SK-N-SH treated with all-trans-retinoic acid at 6 μM for 48 hours (cell line): ENCODE measurements around the gene HIVEP3.

Source experiments
- ATAC-seq: fragments of 200-7000 bp; cut with Tn5 transposase; 3 replicates; pipeline ENCODE4 v1.9.1; 2020; ENCODE audit warnings: mild to moderate bottlenecking, moderate library complexity
- BACH2 ChIP-seq: fragments of 250-450 bp; sonication (Bioruptor Pico); IDR thresholded peaks from 2 replicates; pipeline ENCODE4 v1.9.0; 2021; ENCODE audit warnings: mild to moderate bottlenecking, borderline replicate concordance
- CSDC2 ChIP-seq: fragments of 250-450 bp; sonication (Bioruptor Pico); IDR thresholded peaks from 2 replicates; pipeline ENCODE4 v1.5.0; 2020; ENCODE audit warnings: mild to moderate bottlenecking, moderate library complexity
- ESRRG ChIP-seq: fragments of 250-450 bp; sonication (Bioruptor Pico); IDR thresholded peaks from 2 replicates; pipeline ENCODE4 v1.6.1; 2021; ENCODE audit warnings: mild to moderate bottlenecking
- GLIS3 ChIP-seq: fragments of 250-450 bp; sonication (Bioruptor Pico); IDR thresholded peaks from 2 replicates; pipeline ENCODE4 v1.5.0; 2020; ENCODE audit warnings: mild to moderate bottlenecking, moderate library complexity
- OSR1 ChIP-seq: fragments of 250-450 bp; sonication (Bioruptor Pico); IDR thresholded peaks from 2 replicates; pipeline ENCODE4 v1.8.0; 2022; ENCODE audit warnings: moderate library complexity, mild to moderate bottlenecking, inconsistent platforms
- PPARA ChIP-seq: fragments of 250-450 bp; sonication (Bioruptor Pico); IDR thresholded peaks from 2 replicates; pipeline ENCODE4 v1.5.0; 2020; ENCODE audit warnings: mild to moderate bottlenecking, borderline replicate concordance
- RARB ChIP-seq: fragments of 250-450 bp; sonication (Bioruptor Pico); IDR thresholded peaks from 2 replicates; pipeline ENCODE4 v1.8.0; 2021; ENCODE audit warnings: mild to moderate bottlenecking, moderate library complexity
- SNAI2 ChIP-seq: fragments of 250-450 bp; sonication (Bioruptor Pico); IDR thresholded peaks from 2 replicates; pipeline ENCODE4 v1.5.0; 2020; ENCODE audit warnings: mild to moderate bottlenecking, moderate library complexity
- TOX ChIP-seq: fragments of 250-450 bp; sonication (Bioruptor Pico); IDR thresholded peaks from 2 replicates; pipeline ENCODE4 v1.8.0; 2021; ENCODE audit warnings: mild to moderate bottlenecking, moderate library complexity, borderline replicate concordance
- ZC3H10 ChIP-seq: fragments of 250-450 bp; sonication (Bioruptor Pico); IDR thresholded peaks from 2 replicates; pipeline ENCODE4 v1.5.1; 2021; ENCODE audit warnings: mild to moderate bottlenecking, moderate library complexity
- ZFP3 ChIP-seq: fragments of 250-450 bp; sonication (Bioruptor Pico); IDR thresholded peaks from 2 replicates; pipeline ENCODE4 v1.5.0; 2020; ENCODE audit warnings: mild to moderate bottlenecking, moderate library complexity
- ZFP30 ChIP-seq: fragments of 450-650 bp; formaldehyde crosslinking; IDR thresholded peaks from 2 replicates; pipeline ENCODE4 v1.5.0; 2022; ENCODE audit warnings: mild to moderate bottlenecking, moderate library complexity
- ZNF565 ChIP-seq: fragments of 450-650 bp; formaldehyde crosslinking; conservative IDR thresholded peaks from 2 replicates; pipeline ENCODE4 v1.5.0; 2020; ENCODE audit warnings: low read depth, mild to moderate bottlenecking, moderate library complexity
- ZNF70 ChIP-seq: fragments of 450-650 bp; formaldehyde crosslinking; IDR thresholded peaks from 2 replicates; pipeline ENCODE4 v1.5.0; 2020; ENCODE audit warnings: mild to moderate bottlenecking, moderate library complexity
- ZNF8 ChIP-seq: fragments of 450-650 bp; formaldehyde crosslinking; IDR thresholded peaks from 2 replicates; pipeline ENCODE4 v1.5.0; 2020; ENCODE audit warnings: mild to moderate bottlenecking, moderate library complexity
- TF ChIP-seq, protein P1 (sequence below): fragments of 250-450 bp; sonication (Bioruptor Pico); IDR thresholded peaks from 2 replicates; pipeline ENCODE4 v1.5.1; 2020; ENCODE audit warnings: low read depth, mild to moderate bottlenecking, moderate library complexity
- TF ChIP-seq, protein P2 (sequence below): fragments of 250-450 bp; sonication (Bioruptor Pico); IDR thresholded peaks from 2 replicates; pipeline ENCODE4 v1.8.0; 2021; ENCODE audit warnings: low read depth, mild to moderate bottlenecking, moderate library complexity, borderline replicate concordance
- TF ChIP-seq, protein P3 (sequence below): fragments of 250-450 bp; sonication (Bioruptor Pico); IDR thresholded peaks from 2 replicates; pipeline ENCODE4 v1.8.0; 2020; ENCODE audit warnings: mild to moderate bottlenecking, moderate library complexity, borderline replicate concordance
- TF ChIP-seq, protein P4 (sequence below): fragments of 250-450 bp; sonication (Bioruptor Pico); IDR thresholded peaks from 2 replicates; pipeline ENCODE4 v1.5.0; 2020; ENCODE audit warnings: mild to moderate bottlenecking, moderate library complexity

HIVEP3 gene

DNA sequence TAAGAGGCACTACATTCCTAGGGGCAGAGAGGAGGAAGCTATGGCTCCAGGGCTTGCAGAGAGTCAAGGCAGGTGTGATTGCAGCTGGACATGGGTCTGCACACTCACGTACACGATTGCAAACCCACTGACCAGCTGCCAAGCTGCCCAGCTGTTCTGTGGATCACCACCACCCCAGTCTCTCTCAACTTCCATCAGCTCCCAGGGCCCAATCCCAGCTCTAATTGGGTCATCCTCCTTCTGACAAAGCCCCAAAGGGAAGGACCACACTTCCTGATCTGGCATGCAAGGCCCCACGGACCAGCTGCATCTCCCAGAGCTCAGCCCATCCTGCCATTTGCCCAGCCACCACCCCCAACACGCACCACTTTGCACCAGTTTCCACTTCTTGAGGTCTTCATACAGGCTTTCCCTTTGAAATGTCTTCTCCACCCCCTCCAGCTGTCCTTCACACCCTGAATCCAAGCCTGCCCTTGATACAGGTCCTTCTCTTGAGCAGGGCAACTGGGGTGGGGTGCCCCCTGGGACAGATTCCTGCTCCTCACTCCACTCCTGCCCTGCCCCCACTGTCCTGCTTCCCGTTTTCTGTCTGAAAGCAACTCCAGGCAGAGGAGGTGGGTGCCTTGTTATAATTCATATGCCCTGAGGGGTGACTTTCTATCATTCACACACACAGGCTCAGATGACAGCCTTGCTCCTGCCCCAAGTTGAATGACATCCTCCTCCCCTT lies 254.9 kb downstream of the HIVEP3 start:
- no peak for TF ChIP-seq ZFP3 (CRISPR knock-in tag)
- TF ChIP-seq BACH2 (CRISPR knock-in tag): no peak
- no peak for ATAC-seq

DNA sequence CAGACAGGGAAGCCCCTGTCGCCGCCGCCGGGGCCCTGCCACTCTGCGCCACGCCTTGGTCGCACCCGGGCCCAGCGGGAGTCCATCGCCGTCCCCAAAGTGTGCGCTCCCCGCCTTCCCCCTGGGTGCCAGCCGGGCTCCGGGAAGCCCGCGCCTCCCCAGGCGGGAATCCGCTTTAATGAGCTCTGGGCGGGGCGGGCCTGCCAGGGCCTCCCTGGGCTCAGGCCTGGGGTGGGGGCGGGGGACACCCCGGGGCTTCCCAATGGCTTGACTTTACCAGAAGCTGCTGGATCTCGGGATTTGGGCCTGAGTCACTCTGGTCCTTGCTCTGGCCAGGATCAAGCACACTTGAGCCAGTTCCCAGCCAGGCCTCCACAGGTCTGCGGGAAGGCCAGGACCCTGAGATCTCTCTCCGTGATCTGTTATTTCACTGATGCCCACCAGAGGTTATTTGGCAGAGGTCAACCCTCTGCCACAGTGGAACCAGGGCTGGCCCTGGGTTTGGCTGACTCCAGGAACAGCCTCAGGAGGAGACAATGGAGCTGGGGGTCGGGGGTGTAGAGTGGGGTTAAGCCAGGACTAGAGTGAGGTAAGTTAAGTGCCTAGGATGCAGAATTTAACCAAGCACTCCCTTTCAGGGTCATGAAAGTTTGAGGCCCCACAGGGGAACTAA lies 255.8 kb downstream of the HIVEP3 start:
- peak; percentile 28 for ATAC-seq
- no peak for TF ChIP-seq RARB (CRISPR knock-in tag)
- TF ChIP-seq GLIS3 (CRISPR knock-in tag): no peak
- TF ChIP-seq, protein P1, sequence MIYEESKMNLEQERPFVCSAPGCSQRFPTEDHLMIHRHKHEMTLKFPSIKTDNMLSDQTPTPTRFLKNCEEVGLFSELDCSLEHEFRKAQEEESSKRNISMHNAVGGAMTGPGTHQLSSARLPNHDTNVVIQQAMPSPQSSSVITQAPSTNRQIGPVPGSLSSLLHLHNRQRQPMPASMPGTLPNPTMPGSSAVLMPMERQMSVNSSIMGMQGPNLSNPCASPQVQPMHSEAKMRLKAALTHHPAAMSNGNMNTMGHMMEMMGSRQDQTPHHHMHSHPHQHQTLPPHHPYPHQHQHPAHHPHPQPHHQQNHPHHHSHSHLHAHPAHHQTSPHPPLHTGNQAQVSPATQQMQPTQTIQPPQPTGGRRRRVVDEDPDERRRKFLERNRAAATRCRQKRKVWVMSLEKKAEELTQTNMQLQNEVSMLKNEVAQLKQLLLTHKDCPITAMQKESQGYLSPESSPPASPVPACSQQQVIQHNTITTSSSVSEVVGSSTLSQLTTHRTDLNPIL (CRISPR knock-in tag): no peak
- no peak for TF ChIP-seq CSDC2
- no peak for TF ChIP-seq SNAI2 (CRISPR knock-in tag)
- TF ChIP-seq ESRRG (CRISPR knock-in tag): no peak
- no peak for TF ChIP-seq OSR1 (CRISPR knock-in tag)
- TF ChIP-seq PPARA (CRISPR knock-in tag): no peak
- TF ChIP-seq ZFP30 (CRISPR knock-in tag): no peak
- no peak for TF ChIP-seq TOX (CRISPR knock-in tag)

DNA sequence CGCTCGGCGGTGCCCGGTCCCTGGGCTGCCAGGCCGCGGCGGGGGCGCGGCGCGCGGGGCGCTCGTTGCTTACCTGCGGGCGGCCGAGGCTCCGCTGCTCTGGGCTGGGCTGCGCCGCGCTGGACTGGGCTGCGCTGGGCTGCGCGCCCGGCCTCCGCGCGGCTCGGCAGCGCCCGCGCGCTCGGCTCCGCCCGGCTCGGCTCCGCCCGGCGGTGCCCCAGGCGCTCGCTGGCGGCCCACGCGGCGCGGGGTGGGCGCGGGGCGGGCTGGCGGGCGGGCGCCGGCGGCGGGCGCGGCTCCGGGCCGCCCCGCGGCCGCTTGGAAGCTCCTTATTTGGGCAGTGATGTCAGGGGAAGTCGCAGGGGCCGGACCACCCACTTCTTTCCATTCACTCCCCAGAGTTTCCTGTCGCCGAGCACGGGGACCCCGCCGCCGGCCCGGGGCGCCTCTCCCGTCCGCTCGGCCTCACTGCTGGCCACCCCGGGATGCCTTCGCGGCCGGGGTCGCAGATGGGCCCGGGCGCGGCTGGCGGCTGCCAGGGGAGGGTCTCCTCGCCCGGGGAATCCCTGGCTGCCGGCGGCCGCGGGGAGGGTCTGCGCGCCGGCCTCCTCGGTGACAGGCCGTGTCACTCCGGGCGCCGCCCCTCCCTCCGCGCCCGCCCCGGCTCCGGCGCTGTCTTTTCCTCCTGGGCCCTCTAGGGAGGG lies 256.5 kb downstream of the HIVEP3 start:
- TF ChIP-seq, protein P2, sequence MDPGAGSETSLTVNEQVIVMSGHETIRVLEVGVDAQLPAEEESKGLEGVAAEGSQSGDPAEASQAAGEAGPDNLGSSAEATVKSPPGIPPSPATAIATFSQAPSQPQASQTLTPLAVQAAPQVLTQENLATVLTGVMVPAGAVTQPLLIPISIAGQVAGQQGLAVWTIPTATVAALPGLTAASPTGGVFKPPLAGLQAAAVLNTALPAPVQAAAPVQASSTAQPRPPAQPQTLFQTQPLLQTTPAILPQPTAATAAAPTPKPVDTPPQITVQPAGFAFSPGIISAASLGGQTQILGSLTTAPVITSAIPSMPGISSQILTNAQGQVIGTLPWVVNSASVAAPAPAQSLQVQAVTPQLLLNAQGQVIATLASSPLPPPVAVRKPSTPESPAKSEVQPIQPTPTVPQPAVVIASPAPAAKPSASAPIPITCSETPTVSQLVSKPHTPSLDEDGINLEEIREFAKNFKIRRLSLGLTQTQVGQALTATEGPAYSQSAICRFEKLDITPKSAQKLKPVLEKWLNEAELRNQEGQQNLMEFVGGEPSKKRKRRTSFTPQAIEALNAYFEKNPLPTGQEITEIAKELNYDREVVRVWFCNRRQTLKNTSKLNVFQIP (CRISPR knock-in tag): no peak
- ATAC-seq: peak; percentile 59

DNA sequence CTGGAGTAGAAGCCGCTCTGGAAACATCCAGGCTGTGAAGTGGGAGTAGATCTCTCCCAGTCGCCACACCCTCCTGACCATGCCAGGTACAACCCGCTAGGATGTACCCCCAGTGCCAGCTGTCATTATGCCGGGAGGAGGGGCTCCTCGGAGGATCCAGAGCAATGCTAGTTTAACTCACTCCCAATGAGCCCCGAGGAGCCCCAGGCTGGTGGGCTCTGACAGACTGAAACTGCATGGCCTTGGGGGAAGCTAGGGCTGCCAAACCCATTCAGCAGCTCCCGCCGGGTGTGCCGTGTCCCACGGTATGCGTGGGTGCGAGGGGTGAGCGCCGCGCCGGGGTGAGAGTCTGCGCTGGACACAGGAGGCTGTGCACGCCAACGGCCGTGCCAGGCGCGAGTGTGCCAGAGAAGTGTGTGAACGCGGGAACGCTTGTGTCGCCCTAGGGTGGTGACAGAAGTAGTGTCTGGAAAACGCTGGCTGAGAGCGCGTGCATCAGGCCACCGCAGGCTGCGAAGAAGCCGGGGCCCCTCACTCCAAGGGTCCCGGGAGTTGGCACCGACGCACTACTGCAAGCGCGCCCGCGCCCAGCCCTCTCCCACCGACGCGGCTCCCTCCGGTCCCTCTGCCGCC lies 257.2 kb downstream of the HIVEP3 start:
- TF ChIP-seq ESRRG (CRISPR knock-in tag) (no peak), RARB (CRISPR knock-in tag) (no peak), PPARA (CRISPR knock-in tag) (no peak), ZNF70 (no peak), ZNF565 (CRISPR knock-in tag) (no peak), CSDC2 (no peak), ZC3H10 (CRISPR knock-in tag) (no peak)
- peak; percentile 24 for ATAC-seq

DNA sequence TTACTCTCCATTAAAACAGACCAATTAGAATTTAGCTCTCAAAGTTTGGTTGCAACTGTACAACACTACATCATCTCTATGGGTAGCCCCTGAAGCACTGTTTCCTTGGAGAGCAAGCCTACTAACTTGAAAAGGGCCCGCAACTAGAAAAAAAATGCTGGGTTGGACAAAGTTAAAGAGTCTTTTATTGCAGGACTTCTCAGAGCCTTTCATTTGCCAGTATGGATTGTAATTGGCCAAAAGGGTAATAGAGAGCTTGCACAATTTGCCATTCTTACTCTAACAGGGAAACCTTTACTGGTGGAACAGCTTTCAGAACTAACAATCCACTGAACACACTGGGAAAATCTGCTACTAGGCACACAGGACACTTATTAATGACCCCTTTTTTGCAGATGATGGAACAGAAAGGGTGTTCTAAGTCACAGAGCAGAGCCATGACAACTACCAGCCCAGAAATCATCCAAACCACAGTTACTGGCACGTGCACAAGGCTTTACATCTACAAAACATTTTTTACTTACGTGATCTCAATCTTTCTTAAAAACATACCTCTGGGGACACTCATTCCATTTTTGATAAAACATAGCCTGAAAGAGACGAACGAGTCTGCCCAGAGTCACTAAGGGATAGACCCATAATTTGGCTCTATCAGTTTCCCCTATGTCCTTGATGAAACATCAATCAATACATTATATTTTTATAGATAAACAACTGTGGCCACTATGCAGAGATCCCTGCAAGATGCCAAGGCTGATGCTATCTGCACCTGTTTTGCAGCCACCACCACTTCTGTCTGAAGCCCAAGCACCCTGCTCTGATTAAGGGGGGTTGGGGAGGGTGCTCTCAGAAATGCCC lies 257.9 kb downstream of the HIVEP3 start:
- ATAC-seq: no peak
- TF ChIP-seq, protein P1 (CRISPR knock-in tag): no peak
- TF ChIP-seq, protein P3, sequence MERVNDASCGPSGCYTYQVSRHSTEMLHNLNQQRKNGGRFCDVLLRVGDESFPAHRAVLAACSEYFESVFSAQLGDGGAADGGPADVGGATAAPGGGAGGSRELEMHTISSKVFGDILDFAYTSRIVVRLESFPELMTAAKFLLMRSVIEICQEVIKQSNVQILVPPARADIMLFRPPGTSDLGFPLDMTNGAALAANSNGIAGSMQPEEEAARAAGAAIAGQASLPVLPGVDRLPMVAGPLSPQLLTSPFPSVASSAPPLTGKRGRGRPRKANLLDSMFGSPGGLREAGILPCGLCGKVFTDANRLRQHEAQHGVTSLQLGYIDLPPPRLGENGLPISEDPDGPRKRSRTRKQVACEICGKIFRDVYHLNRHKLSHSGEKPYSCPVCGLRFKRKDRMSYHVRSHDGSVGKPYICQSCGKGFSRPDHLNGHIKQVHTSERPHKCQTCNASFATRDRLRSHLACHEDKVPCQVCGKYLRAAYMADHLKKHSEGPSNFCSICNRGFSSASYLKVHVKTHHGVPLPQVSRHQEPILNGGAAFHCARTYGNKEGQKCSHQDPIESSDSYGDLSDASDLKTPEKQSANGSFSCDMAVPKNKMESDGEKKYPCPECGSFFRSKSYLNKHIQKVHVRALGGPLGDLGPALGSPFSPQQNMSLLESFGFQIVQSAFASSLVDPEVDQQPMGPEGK (CRISPR knock-in tag): no peak
- TF ChIP-seq, protein P2 (CRISPR knock-in tag): no peak
- no peak for TF ChIP-seq OSR1 (CRISPR knock-in tag)
- TF ChIP-seq ZFP3 (CRISPR knock-in tag): no peak
- TF ChIP-seq, protein P4, sequence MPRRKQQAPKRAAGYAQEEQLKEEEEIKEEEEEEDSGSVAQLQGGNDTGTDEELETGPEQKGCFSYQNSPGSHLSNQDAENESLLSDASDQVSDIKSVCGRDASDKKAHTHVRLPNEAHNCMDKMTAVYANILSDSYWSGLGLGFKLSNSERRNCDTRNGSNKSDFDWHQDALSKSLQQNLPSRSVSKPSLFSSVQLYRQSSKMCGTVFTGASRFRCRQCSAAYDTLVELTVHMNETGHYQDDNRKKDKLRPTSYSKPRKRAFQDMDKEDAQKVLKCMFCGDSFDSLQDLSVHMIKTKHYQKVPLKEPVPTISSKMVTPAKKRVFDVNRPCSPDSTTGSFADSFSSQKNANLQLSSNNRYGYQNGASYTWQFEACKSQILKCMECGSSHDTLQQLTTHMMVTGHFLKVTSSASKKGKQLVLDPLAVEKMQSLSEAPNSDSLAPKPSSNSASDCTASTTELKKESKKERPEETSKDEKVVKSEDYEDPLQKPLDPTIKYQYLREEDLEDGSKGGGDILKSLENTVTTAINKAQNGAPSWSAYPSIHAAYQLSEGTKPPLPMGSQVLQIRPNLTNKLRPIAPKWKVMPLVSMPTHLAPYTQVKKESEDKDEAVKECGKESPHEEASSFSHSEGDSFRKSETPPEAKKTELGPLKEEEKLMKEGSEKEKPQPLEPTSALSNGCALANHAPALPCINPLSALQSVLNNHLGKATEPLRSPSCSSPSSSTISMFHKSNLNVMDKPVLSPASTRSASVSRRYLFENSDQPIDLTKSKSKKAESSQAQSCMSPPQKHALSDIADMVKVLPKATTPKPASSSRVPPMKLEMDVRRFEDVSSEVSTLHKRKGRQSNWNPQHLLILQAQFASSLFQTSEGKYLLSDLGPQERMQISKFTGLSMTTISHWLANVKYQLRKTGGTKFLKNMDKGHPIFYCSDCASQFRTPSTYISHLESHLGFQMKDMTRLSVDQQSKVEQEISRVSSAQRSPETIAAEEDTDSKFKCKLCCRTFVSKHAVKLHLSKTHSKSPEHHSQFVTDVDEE: no peak
- no peak for TF ChIP-seq ZFP30 (CRISPR knock-in tag)
- TF ChIP-seq RARB (CRISPR knock-in tag): no peak
- no peak for TF ChIP-seq ZNF565 (CRISPR knock-in tag)
- TF ChIP-seq ZNF8 (CRISPR knock-in tag): no peak
- TF ChIP-seq ESRRG (CRISPR knock-in tag): no peak
